ENCODE results near the gene EML4.

Gene EML4

DNA sequence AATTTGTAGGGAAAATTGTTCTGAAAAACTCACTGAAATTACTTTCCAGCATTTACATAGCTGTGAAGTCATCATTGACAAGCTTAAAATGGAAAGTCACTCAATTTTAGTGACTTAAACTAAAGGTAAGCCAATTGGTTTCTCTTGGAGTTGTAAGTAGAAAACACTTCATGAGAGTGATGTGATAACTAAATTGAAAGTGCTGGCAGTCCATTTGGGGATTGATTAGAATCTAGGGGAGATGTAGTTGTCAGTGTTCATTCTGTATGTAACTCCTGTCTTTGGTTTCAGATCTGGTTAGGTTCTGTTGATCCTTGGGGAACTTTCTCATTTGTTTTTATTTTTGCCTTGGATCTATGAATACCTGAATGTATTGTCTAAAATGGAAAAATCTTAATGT is 138.0 kb downstream of the EML4 start:
- DNase-seq (ENCODE audit: low read depth in 2 of 2), result no peak

DNA sequence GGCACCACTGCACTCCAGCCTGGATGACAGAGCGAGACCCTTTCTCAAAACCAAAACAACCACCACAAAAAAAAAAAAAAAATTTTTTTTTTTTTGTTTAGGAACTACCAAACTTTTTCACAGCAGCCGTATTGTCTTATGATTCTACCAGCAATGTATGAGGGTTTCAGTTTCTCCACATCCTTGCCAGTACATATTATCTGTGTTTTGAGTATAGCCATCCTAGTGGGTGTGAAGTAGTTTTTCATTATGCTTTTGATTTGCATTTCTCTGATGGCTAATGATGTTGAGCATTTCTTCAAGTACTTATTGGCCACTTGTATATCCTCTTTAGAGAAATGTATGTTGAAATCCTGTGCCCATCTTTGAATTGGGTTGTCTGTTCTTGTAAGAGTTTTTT is 140.2 kb downstream of the EML4 start:
- DNase-seq (ENCODE audit: low read depth in 2 of 2), result no peak

DNA sequence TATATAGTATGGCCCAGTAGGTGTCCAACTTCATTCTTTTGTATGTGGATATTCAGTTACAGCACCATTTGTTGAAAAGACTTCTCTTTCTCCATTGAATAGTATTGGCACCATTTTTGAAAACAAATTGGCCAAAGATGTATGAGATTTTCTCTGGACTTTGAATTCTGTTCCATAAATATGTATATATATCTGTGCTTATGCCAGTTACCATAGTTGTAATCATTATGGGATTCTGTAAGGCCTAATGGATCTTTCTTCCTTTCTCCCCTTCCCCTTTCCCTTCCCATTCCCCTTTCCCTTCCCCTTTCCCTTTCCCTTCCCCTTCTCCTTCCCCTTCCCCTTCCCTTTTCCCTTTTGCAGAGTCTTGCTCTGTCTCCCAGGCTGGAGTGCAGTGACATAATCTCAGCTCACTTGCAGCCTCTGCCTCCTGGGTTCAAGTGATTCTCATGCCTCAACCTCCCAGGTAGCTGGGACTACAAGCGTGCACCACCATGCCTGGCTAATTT is 140.9 kb downstream of the EML4 start:
- no peak for DNase-seq (ENCODE audit: low read depth in 2 of 2)

DNA sequence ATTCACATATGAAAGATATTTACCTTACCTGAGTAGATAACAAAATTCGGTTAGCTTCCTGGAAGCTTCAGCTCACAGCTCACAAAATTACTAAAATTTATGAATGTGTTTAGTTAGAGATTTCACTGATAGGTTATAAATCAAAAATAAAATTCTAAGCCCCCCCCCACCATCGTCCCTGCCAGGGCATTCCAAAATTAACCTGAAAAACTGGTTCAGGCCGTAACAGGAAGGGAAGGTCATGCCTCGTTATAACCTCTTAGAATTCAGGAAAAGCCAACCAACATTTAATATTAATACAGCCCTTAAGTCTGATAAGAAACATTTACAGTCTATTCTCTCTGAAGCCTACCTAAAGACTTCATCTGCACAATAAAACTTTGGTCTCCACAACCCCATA is 143.0 kb downstream of the EML4 start:
- DNase-seq (ENCODE audit: low read depth in 2 of 2), result no peak

DNA sequence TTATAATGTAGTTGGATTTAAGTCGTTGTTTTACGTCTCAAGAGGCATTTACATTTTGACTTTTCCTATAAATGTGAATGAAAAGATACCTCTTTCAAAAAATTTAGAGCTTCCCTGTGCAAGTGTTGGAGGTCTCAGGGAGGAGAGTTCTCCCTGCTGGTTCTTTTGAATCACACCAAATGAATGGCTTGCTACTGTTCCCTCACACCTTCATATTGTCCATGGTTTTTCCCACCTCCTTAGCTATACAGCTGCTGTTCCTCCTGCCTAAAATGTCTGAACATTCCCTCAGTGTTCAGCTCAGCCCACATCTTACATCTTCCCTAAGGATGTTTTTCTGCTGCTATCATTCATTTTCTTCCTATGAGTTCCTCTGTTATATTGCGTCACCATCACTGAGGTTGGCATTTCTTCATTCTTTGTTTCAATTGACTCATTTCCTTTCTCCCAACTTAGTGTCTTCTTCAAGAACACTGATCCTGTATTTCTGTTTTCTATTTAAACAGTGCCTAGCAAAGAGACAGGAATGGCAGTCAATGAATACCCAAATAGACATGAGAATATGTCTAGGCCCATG is 145.8 kb downstream of the EML4 start:
- no peak for DNase-seq (ENCODE audit: low read depth in 2 of 2)

DNA sequence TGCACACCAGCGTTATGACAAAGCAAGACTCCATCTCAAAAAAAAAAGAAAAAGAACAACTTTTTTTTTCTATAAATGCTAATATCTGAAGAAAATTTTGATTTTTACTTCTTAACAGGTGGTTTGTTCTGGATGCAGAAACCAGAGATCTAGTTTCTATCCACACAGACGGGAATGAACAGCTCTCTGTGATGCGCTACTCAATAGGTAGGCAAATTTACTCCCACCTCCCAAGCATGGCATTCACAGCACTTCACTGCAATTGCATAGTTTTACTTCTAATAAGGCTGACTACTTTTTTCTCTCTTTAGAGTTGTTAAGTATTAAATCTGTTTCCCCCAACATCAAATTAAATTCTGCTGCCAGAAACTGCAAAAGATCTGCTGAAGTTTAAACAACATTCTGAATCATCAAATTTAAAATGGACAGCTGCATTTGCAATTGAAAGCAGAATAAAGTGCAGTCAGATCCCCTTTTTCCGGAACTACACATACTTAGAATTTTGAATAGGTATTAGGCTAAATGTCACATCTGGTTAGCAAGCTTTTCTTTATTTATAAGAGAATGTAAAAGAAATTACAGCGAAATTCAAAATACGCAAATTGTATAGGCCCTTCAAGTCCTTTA is 146.8 kb downstream of the EML4 start:
- DNase-seq (ENCODE audit: low read depth in 2 of 2), result no peak

DNA sequence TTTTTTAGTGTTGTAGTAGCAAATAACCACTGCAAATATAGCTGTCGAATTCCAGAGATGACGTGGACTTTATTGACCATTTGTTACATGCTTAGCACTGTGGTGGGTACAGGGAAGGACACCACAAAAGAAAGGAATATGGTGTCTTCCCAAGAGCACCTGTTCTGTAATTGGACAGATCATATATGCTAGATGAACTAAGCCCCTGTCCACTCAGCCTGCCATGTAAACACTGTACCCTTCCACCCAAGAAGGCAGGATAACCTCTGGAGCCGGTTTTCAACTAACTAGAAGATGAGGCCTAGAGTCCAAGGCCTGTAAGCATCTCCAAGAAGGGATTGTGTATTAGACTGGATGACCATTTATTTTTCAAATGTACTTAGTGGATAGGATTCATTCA is 147.8 kb downstream of the EML4 start:
- DNase-seq (ENCODE audit: low read depth in 2 of 2), result no peak

DNA sequence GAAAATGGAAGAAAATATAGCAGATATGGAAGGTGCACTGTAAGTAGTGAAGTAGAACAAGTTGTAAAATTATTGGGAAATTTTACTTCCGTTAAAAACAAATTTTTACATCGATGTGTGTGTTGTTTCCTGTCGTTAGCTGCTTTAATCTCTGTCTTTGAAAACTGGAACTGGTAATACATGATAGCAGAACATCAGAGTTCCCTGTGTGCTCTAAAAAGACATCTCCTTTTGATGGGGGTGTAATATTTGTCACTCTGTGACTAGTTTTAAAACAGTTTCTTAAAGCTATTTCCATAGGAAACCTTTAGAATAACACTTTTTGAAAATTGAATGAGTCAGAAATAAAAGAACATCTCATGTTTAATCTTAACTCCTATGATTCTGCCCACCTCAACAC is 148.3 kb downstream of the EML4 start:
- no peak for DNase-seq (ENCODE audit: low read depth in 2 of 2)

DNA sequence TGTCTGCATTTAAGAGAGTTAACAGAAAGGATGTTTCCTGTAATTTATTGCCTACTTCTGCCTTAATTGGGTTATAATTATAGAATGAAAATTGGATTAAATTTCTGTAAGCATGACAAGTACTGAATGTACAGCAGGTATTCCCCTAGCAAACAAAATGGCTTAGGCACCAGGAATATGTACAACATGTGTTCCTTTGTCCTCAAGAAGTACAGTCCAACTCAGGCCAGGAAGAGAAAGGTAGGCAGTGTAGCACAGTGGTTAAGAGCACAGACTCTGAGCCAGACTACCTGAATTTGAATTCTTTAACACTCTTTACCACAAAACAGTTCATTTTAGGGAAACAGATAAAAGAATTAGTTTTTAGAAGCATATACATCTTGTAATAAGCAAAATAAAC is 148.8 kb downstream of the EML4 start:
- DNase-seq (ENCODE audit: low read depth in 2 of 2), result no peak

DNA sequence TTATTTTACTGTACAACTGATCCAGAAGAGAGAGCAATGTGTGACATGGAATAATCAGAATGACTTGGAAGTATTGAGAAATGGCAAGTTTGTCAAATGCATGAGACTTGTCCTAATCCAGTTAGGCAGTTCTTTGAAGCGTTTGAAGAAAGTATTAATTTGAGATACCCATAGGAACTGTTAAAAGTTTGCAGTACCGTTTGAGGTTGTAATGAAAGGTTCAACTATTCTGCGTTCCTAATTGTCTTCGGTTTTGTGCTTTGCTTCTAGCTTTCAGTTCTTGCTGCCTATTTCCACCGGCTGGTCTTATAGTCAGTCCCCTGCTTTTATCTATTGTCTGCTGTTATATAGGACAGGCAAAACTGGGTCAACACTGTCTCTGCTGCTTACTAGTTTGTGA is 150.1 kb downstream of the EML4 start:
- DNase-seq (ENCODE audit: low read depth in 2 of 2), result no peak

DNA sequence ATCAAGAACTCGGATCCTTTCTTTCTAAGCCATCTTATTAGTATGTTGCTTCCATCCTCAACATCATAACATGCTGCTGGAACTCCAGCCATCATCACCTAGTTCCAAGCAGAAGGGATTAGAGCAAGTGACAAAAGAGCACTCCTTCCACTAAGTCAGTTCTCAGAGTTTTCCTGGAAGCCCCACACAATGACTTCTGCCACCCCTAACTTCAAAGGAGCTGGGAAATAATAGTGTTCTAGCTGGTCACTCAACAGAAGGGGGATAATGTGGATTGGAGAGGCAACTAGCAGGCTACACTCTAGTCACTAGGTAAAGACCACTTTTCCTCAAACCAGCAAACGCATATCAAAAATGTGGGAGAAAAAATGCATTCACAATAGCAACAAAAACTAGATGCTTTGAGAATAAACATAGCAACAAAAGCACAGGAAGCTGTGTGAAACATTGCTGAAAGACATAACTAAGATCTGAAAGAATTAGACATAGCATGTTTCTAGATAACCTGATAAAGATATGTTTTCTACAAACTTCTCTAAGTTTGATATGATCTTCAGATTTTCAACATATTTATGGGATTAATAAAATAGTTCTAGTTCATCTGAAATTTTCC is 152.4 kb downstream of the EML4 start:
- DNase-seq (ENCODE audit: low read depth in 2 of 2), result no peak

DNA sequence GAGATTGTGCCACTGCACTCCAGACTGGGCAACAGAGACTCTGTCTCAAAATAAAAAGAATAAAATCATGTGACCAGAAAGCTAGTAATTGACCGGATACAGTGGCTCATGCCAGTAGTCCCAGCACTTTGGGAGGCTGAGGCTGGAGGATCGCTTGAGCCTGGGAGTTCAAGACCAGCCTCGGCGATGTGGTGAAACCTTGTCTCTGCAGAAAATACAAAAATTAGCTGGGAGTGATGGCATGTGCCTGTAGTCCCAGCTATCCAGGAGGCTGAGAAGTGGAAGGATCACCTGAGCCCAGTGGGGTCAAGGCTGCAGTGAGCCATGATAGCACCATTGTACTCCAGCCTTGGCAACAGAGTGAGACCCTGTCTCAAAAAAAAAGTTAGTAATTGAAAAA is 155.1 kb downstream of the EML4 start:
- DNase-seq (ENCODE audit: low read depth in 2 of 2), result no peak

DNA sequence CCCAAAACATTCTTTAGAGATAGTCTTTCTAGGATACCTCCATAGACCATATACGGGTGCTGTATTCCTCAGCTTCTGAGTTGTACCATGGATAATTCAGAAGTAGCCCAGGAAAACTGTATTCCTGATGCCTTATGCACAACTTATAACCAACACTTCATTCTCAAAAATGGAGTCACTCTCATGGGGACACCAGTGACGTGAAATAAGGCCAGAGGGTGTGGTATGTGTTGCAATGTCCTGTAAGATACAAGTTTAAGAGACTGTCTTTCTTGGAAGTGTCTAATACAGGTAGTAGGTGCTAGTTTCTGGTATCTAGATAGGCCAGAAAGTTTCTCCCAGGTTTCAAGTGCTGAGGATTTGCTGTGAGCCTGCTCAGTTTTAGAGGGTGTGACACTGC is 155.8 kb downstream of the EML4 start:
- DNase-seq (ENCODE audit: low read depth in 2 of 2), result no peak

DNA sequence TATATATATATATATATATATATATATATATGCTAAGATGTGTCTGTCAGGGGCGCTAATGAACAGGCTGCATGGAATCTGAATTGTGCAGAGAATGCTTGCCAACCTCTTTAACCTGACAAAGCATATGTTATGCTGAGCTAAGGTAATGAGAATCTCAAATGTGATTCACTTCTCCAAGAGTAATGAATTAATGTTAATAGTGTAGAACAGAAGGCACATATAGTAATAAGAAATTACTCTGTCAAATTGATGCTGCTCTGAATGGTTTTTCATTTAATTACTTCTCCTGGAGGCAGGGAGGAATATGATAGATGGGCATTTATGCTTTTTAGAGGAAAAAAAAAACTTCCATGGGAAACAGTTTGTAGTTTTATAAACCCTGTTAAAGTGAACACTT is 156.5 kb downstream of the EML4 start:
- DNase-seq (ENCODE audit: low read depth in 2 of 2), result no peak

DNA sequence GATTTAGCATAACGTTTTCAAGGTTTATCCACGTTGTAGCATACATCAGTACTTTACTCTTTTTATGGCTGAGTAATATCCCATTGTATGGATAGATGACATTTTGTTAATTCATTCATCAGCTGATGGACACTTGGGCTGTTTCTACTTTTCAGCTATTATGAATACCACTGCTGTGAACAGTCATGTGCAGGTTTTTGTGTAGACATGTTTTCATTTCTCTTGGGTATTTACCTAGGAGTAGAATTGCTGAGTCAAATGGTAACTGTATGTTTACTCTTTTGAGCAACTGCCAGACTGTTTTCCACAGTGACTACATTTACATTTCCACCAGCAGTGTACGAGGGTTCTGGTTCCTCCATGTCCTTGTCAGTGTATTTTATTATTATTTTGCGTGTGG is 158.0 kb downstream of the EML4 start:
- no peak for DNase-seq (ENCODE audit: low read depth in 2 of 2)

DNA sequence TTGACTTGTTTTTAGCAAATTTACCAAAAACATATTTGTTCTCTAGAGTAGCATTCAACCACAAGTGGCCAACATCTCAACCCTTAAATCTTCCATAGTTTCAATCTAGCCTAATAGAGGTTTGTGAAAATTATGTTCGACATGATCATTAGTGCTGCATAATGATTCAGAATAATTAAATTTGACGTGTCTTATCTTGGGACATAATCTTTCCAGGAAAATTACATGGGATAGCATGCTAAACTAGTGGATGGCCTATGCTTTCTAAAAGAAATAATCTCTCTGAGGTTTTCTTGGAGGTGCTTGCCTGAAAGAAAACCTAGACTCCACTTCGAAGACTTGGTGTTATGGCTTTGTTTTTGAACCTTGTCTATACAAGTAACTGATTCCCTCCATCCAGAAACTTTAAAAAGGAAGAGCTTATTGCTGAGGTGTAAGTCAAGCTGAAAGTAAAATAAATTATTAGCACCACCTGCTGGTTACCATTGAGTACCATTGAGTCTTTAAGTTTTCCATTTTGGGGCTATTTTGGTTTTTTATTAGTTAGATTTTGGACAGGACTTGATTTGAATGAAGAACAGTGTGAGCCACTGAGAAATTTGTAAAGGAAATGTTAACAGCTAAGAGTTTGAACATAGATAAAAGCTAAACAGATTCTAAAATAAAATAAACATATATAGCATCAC is 159.1 kb downstream of the EML4 start:
- no peak for DNase-seq (ENCODE audit: low read depth in 2 of 2)

DNA sequence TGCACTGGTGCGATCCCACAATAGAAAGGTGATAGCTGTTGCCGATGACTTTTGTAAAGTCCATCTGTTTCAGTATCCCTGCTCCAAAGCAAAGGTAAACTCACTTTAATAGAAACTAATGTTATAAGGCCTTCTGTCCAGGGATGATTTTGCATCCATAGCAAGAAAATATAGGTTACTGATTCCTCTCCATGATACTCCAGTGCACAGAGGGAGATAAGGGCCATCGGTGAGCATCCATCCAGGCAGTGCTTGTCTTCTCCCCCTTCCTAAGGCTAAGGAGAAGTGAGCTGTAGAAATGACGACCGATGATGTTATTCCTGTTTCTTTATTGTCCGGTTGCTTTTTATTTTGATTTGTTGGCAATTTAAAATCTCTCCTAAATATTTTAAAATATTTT is 159.8 kb downstream of the EML4 start:
- DNase-seq (ENCODE audit: low read depth in 2 of 2), result no peak

DNA sequence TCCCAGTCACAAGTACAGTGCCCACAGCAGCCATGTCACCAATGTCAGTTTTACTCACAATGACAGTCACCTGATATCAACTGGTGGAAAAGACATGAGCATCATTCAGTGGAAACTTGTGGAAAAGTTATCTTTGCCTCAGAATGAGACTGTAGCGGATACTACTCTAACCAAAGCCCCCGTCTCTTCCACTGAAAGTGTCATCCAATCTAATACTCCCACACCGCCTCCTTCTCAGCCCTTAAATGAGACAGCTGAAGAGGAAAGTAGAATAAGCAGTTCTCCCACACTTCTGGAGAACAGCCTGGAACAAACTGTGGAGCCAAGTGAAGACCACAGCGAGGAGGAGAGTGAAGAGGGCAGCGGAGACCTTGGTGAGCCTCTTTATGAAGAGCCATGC is 160.6 kb downstream of the EML4 start:
- no peak for DNase-seq (ENCODE audit: low read depth in 2 of 2)

DNA sequence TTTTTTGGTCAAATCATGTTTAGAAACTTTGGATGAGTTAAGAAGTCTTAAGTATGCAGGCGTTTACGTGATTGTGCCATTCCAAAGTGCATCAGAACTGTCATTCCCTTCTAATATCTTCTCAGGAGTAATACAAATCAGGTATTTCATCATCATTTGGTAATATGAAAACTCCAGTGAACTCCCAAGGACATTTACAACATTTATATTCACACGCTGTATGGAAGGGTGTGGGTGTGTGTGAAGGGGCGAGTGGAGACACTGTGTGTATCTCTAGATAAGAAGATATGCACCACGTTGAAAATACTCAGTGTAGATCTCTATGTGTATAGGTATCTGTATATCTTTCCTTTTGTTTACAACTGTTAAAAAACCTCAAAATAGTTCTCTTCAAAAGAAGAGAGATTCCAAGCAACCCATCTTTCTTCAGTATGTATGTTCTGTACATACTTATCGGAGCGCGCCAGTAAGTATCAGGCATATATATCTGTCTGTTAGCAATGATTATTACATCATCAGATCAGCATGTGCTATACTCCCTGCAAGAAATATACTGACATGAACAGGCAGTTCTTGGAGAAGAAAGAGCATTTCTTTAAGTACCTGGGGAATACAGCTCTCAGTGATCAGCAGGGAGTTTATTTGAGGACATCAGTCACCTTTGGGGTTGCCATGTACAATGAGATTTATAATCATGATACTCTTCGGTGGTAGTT is 162.6 kb downstream of the EML4 start:
- DNase-seq (ENCODE audit: low read depth in 2 of 2), result no peak

DNA sequence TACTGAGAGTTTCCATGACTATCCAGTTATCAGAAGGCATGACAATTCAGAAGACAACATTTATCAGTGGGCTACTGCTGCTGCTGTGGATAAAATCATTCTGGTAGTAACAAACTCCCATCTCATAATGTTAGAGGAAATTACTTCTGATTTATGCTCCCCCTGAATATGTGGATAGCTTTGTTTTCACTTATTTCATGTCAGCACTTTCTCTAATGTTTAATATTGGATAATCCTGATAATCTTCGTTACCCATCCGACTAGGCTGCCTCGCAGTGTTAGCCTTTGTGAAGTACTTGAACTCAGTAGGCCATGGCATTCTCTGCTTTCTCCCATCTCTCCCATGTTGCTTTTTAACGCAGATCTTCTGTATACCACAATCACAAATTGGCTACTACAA is 163.4 kb downstream of the EML4 start:
- no peak for DNase-seq (ENCODE audit: low read depth in 2 of 2)

DNA sequence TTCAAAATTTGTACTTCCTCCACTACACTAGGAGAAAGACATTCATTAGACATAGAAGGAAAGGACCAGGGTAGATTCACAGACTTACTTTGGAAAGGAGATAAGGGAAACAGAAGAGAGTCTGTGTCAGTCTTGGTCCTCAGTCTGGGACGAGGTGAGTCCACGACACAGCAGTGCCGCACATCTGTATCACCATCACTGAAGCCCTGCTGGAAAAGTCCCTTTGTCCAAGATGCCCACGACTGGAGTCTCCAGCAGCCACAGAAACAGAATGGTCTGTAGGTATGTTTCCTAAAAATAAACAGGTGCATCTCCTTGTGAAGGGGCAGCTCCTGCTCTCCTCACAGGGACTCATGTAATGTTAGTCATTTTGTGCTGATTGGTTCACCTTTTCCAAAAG is 164.4 kb downstream of the EML4 start:
- DNase-seq (ENCODE audit: low read depth in 2 of 2), result no peak

DNA sequence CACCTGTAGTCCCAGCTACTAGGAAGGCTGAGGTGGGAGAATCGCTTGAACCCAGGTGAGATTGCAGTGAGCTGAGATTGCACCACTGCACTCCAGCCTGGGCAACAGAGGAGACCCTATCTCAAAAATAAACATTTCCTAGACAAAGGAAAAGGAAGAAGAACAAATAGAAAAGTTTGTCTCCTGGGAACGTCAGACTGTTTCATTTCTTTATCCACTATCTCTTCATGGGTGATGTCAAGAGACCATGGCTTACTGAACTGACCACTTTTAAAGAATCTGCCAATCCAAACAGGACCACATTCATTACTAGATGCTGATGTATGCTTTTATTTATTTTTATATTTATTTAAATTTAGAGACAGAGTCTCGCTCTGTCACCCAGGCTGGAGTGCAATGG is 165.1 kb downstream of the EML4 start:
- DNase-seq (ENCODE audit: low read depth in 2 of 2), result no peak
